CD4-positive, alpha-beta T cell treated with Interleukin-15 for 4 hours (primary cell): ENCODE measurements around the gene SPECC1L.

Experiments used
- DNase-seq: peaks from one replicate; pipeline ENCODE4 v3.0.0-alpha.2; 2020; ENCODE audit warnings: low spot score

SPECC1L gene

DNA sequence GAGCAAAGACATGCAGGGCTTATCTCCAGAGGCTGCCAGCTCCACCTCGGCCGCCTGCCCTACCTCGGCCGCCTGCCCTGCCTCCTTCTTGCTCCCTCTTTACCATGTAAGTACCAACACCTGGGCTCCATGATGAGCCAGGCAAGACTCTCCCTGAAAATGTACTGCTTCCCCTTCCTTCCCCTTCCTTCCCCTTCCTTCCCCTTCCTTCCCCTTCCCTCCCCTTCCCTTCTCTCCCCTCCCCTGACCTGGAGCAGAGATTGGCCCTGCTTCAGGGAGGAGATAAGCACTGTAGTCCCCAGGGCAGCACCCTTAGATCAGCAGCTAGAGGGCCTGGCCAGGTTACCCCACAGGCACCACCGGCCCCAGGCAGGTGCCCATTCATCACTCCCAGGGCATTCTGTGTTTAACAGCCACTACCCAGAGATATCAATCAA, 131.3 kb downstream of the SPECC1L start:
- DNase-seq: no peak

DNA sequence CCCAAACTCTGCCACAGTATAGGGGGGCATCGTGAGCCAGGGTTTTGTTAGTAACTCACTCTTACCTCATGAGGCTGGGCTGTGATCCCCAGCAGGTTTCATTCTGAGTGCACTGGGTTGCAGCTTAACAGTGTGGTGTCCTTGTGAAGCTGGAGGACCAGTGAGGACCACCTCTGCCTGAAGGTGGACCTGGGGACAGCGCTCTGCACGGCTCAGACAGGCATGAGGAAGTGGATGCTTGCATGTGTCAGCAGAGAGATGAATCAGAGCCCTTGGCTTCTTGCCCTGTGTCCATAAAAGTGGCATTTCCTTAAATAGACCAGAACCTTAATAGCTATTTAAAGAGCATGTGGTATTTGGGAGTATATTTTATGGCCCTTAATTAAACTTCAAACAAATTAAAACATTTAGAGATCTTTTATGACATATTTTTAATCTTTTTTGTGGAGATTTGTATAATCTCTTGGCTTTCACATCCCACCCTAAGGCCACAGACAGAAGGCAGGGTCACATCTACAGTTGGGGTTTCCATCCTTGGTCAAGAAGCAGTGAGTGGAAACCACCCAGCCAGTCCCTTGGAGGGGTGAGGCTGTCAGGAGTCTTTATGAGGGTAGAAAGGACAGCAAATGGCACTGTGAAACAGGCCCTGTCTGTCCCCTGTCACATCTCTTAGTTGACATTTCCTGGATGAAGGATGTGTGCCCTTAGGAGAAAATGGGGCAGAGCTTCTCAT, 132.0 kb downstream of the SPECC1L start:
- no peak for DNase-seq

DNA sequence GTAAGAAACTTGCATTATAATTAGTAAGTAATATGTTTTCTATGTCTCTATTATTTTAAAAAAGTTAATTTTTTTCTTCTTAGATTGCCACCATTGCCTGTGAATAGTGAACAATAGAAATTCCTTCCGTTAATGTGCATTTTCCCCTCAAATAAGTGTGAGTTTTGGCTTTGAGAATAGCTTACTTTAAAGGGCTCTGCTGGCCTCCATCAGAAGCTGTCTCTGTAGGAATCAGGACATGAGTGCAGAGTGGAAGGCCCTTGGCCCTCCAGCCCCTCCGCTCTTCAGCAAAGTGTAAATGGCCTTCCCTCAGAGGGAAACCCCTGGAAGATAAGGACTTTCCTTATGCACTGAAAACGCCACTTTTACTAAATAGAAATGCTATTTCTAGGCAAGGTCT, 132.7 kb downstream of the SPECC1L start:
- DNase-seq: no peak

DNA sequence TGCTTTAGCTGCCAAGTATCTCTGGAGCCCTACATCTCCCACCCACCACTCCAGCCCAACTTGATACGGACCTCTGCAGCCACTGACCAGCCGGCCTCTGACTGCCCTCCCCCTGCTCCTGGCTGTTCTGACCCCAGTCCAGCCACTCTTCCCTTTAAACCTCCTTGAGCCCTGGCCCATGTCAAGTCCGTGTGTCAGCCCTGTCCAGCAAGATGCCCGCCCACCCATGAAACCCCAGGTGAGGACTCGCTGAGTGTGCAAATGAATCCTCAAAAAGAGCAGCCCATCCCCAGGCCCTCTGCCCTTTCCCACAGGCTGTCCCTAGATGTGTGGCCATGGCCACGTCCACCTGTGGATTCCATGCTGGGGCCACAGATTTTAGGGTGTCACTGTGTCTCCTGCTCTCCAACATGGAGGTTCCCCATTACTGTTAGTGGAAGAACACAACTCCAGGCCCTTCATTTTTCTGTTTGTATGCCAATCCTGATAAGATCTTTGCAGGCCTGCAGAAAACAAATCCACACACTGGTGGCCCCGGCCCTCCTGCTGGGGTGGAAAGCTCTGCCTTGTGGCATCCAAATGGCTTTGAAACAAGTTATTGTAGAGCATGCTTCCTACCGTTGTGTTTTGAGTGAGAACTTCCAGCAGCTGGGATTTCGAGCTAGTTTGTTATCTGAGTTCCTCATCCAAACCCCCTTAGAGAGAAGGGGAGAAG, 134.1 kb downstream of the SPECC1L start:
- no peak for DNase-seq

DNA sequence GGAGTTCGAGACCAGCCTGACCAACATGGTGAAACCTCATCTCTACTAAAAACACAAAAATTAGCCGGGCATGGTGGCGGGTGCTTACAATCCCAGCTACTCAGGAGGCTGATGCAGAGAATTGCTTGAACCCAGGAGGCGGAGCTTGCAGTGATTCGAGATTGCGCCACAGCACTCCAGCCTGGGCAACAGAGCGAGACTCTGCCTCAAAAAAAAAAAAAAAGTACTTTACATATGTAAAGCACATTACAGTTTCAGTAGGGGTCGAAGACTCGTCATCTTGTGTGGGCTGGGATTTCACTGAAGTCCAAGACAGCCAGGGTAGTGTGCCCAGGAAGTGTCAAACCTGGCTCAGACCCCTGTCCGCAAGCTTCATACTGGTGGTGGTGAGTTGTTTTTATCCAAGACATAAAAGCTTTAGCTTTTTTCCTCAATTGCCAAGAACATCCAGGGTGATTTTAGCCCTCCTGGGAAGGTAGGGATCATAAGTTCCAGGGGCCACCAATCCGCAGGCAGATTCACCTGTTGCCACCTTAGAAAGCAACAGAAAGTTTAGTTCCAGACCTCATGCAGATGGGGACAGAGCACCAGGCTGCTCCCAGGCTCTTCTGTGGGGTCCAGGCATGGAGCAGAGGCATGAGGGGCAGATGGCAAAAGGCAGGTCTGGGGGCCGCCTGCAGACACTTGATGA, 135.1 kb downstream of the SPECC1L start:
- no peak for DNase-seq

DNA sequence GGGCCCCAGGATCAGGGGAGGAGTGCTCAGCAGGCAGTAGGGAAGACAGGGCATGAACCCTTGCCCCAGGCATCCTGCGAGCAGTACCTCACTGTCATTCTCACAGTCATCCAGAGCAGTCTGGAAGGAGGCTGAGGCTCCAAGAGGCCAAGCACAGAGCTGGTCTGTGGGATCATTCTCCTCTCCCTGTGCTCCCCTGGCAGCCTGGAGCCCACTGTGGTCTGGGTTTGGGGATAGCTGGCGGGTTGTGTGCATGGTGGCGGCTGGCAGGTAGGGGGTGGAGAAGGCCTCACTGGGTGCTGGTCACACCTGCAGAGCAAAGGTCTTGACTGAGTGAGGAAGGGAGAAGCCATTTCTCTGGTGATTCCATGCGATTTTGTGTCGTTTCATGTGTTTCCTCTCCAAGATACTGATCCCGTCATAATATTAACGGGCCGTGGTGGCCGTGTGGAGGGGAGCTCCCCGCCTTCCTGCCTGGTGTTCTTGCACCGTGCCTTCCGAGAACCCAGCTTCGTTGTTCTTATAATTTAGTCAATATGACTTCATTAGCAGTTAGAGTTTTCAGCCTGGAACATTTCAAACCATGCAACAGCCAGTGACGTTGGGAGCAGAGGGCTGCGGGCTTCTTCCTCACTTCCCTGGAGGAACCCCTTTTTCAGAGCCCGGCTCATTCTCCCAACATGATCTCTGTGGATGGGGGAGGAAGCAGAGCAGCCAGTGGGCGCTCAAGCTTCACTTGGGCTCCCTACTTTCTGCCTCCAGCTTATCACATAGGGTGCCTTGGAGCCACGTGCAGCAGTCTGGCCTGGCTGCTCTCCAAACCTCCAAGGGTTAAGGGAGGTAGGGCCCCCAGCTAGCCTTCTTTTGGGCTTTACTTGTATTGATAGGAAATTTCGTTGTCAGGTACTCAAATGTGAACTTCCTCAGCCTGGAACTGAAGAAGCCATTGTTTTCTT, 136.0 kb downstream of the SPECC1L start:
- DNase-seq: no peak

DNA sequence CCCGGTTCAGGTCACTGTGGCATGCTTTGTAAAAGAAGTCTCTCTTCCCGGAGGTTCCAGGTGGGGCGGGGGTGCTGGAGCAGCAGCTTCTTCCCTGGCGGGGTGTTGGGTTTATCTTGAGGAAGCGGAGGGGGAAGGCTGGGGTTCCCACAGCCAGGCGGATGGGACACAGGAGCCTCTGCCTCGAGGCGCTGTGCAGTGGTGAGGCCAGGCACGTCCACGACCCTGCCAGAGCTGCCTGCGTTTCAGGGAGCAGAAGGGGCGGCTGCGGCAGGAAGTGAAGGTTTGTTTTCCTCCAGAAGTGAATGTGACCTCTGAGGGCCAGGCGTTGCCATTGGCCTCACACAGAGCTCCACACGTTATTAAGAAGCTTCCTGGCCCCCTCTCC, 136.6 kb downstream of the SPECC1L start:
- no peak for DNase-seq

DNA sequence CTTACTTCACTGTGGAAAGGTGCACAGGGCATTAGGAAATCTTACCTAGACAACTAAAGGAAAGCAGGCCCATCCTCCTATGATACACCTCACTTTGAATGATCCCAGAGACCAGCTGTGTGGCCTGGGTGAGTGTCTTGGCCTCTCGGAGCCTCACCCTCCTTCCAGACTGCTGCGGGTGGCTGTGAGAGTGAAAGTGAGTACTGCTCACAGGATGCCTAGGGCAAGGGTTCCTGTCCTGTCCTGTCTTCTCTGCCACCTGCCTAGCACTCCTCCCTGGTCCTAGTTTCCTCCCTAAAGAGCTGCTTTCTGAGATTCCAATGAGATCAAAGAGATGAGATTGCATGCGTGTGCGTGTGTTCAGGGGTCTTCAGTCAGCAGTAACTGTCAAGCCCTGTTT, 137.3 kb downstream of the SPECC1L start:
- no peak for DNase-seq

DNA sequence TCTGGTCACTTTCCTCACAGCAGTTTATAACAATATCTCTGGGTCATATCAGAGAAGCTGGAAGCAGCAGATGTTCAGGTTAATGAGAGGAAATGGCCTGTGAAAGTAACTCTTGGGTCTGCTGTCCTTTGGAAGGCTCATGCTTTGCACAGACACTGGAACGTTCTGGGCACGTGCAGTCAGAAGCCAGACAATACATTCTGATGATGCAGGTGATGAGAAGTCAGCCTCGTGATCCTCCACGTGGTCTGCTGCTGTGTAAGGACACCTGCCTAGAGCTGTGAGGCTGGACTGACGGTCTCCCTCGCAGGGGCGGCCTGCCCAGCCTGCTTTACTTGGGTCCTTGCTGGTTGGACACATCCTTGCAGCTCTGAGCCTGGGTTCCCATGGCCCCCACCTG, 138.0 kb downstream of the SPECC1L start:
- DNase-seq: no peak

DNA sequence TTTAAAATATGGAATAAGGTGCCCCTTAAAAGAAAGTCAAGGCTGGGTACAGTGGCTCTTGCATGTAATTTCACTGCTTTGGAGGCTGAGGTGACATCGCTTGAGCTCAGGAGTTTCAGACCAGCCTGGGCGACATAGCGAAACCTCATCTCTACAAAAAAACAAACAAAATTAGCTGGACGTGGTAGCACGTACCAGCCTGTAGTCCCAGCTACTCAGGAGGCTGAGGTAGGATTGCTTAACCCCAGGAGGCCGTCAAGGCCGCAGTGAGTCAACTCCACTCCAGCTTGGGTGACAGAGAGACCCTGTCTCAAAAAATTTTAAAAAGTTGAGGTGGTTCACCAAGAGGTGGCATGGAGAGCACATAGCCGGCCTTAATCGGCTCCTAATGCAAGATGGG, 139.1 kb downstream of the SPECC1L start:
- DNase-seq: no peak

DNA sequence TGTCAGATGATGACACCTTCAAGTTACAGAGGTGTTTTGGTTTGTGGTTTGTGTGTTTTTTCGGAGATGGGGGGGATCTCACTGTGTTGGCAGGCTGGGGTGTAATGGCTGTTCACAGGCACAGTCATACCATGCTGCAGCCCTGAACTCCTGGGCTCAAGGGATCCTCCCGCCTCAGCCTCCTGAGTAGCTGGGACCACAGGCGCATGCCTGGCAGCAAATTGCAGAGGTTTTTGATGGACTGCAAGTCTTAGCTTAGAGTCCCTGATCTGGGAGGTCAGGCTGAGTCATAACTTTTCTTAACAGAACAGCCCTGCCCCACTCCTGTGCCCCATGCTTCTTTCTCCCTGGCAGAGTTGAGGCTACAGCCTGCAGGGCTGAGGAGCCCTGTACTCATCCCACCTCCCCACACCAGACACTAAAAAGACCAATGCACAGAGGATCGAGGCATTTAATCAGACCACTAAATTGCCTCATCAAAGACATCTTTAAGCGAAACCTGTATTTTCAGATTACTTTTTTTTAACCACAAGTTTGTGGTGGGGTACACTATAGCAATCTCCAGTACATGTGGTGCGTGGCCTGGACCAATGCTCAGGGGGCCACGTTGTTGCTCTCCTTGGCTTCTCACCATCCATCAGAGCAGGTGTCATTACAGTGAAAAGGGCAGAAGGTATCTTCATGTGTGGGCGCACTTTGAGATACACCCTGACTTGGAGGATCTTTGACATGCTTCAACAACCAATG, 139.7 kb downstream of the SPECC1L start:
- DNase-seq: peak; percentile 33

DNA sequence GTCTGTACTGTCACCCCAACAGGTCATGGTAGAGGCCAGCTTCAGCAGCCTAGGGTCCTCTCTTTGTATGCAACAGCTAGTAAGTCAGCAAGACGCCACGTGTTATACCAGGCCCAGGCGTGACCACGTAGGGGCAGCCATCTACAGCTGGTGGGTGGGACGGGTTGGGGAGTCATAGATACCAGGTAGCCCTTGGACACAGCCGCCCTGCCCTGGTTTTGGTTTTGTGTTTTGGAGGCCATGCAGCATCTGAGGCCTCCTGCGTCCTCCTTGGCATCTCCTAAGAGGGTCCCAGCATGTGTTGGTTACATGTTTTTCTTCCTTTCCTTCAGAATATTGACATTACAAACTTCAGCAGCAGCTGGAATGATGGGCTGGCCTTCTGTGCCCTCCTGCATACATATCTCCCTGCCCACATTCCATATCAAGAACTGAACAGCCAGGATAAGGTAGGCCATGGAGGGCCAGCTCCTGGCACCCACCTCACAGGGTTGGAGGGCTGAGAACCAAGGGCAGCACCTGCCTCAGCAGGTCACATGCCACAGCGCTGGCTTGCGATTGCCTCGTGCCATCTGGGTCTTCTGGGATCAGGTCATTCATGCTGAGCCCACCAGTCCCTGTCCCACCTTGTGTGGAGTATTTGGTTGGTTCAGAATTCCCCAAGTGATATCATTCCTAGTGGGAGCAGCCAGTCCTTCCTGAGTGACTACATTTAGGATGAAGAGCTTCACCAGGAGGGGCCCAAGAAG, 140.8 kb downstream of the SPECC1L start:
- no peak for DNase-seq

DNA sequence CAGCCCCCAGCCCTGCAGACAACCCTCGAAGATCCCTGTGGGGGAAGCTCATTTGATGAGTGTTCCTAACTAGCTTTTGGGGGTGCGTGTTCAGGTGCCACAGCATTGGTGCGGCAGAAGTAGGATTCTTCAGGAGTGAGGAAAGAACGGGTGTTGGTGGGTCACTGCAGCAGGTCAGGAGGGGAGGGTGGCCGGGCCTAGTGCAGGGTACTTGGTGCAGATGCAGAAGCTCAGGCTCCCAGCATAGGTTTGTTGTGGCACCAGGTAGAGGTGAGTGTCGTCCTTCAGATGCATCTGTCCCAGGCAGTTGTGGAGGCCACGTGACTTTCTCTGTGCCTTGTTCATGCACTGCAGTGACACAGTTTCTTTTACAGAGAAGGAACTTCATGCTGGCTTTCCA, 141.6 kb downstream of the SPECC1L start:
- no peak for DNase-seq

DNA sequence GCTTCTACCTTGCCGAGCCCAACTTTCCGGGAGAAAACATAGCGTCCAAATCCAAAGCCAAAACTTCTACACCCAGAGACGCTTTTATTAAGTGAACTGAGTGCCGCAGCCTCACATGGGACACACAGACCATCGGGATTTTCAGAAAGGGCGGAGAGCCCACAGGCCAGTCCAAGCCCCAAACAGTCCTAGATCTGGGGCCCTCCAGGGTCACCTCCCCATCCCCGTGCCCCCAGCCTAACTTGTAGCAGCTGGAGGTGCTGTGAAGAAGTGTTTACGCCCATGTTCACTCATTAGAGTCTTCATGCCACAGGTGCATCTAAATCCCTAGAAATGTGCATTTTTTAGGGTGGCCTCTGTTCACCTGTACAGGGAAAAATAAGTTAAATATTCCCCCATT, 142.6 kb downstream of the SPECC1L start:
- no peak for DNase-seq

DNA sequence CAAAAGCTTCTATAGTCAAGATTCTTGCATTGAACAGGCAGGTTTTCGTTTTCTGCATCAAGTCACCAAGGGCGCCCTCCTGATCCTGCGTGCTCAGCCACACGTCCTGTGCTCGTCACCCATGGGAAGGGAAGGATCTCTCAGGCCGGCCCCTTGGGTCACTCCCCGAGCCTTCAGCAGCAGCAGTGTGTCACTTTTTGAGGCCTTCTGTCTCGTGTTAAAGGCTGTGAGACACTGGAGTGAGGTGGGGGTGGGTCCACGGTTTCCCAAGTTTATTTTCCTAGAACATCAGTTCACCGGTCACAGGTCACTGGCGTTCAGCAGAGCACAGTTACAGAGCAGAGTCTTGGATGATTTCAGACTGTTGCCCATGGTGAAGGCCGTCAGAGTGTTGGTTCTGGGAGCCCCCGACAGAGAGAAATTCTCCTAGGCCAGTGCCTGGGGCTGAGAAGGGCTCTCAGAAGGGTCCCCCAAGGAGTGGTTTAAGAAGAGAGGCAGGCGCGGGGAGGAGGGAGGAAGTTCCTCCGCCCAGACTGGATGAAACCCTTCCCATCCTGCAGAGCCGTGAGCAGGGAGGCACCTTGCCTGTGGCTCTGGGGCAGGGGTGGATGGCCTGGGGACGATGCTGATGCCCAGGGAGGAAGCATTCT, 143.2 kb downstream of the SPECC1L start:
- DNase-seq: no peak

DNA sequence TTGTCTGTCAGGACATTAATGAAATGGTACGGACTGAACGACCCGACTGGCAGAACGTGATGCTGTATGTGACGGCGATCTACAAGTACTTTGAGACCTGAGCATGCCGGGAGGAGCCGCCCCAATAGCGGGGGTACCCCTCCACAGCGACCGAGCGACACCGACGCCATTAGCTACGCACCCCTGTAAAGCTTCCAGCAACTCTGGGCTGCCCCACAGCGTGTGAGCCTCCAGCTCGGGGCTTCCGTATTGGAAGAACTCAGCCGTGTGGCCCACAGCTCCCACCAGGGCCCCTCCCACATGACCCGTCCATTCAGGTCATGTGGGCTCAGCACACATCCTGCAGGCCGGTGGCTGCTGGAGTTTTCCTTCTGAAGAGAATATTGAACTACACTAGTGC, 143.9 kb downstream of the SPECC1L start:
- DNase-seq: no peak

DNA sequence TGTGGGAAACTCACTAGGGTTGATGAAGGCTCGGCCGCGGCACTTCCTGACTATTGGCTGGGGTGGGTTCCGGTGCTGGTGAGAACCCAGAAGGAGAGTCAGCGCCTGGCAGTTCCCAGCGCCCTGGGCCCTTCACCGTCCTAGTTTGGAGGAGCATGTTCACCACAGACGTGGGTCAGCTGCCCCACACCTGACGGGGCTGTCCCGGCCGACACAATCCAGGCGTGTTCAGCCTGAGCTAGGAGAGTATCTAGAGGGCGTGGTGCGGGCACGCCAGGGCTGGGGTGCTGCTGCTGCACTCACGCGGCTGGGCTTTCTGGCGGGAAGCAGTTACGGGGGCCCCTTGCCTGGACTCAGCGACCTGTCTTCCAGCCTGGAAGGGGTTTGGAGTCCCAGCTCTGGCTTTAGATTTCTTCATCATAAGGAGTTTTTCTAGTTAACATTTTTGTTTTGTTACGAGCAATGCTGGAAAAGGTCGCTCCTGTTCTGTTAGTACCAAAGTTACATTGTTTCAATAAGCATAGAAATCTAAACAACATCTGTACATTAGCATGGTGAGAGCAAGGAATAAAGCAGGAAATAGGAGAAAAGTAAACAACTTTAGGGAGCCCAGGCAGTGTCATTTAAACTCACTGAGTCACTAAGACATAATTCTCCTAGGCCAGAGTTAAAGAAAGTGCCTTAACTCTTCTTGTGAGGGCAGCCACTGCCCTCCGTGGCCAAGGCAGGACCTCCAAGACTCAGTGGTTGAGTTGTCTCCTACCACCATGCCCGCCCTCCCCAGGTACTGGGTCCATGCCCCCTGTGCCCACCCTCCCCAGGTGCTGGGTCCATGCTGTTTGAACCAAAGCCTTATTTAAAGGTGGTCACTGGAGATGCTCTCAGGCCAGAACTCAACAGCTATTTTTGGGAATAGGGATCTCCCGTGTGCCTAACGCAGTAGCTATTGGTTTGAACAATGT, 144.6 kb downstream of the SPECC1L start:
- no peak for DNase-seq

DNA sequence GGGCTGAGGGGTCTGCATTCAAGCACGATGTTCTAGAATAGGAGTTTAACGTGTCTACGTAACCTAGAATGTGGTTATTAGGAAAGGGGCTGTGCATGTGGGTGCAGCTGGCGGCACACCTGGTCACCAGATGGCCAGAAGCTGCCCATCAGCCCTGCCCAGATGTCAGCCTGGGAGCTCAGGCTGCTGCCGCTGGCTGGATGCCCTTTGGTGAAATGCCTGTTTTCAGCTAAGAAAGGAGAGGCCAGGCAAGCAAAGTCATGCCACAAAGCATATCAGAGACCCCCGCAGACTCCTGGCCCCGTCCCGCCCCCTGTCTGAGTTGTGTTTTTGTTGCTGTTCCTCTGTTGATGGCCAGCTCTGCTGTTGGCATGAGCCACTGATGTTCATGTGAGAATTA, 145.5 kb downstream of the SPECC1L start:
- DNase-seq: no peak

DNA sequence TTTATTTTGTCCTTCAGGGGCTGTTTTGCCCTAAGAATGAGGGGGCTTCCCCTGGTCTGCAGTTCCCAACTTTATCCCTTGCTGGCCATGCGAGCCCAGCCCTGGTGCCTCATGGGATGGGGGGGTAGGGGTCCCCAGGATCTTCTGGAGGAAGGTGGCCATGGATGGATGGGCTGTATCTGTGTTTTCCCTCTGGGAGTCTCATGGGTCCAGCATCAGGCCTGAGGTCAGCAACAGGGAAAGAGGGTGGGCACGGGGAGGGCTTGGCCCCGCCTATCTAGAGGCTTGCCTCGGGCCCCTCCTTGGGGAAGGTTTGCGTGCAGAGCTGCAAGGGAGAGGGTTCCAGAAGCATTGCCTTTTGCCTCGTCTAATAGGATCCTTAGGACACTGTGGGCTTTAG, 146.0 kb downstream of the SPECC1L start:
- DNase-seq: no peak
